Non-pigmented ciliary epithelial cell (primary cell): Measurements from ENCODE around the gene SERPINF2.
"Not testable (repeated sequence)": the region's sequence is repeated elsewhere in the genome, so short reads cannot be mapped to it uniquely, and the experiment has no call there.

Source experiments
- DNase-seq: peaks from one replicate; pipeline ENCODE4 v3.0.0-alpha.2; 2010; ENCODE audit warnings: low read depth

Gene SERPINF2

GRCh38 chr17:1789936-1790335, 47.3 kb downstream of the SERPINF2 start:
- DNase-seq = no peak

DNA sequence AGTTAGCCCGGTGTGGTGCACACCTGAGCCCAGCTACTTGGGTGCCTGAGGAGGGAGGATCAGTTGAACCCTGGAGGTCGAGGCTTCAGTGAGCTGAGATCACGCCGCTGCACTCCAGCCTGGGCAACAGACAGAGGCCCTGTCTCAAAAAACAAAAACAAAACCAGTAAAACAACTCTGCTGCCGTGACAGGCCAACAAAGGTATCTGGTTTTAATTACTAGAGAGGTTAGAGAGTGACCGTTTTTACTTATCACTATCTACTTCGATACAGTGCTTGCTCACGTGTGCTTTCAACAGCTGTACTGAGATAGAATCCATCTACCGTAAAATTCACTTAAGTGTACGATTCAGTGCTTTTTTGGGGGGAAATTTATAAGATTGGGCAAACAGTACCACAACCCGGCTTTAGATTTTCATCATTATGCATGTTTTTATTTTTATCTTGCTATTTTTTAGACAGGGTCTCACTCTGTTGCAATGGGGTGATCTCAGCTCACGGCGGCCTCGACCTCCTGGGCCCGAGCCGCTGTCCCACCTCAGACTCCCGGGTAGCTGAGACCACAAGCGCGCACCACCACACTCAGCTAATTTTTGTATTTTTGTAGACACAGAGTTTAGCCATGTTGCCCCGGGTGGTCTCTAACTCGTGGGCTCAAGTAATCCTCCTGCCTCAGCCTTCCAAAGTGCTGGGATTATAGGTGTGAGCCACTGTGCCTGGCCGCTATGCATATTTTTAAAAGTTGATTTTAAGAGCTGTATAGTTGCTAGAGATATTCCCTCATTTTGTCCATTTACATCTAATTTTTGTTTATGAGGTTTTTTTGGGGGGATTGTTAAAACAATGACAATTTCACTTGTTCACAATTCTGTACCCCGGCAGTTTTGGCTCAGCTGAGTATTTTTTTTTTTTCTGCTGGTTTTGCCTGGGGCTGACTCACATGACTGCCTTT, 50.1 kb downstream of the SERPINF2 start:
- no peak for DNase-seq

DNA sequence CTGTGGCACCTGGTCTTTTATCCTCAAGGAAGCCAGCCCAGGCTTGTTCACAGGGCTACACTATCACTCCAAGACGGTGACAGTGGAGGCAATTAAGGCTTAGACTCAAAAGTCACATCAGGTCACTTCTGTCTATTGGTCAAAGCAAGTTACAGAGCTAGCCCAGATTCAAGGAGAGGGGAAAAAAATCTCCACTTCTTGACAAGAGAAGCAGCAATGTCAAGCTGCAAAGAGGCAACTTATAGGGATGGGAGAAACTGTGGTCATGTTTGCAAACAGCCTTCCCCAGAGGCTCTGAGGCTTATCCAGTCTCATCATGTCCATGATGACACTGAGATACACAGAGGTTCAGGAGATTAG, 50.8 kb downstream of the SERPINF2 start:
- DNase-seq = no peak

GRCh38 chr17:1796800-1797199, 54.1 kb downstream of the SERPINF2 start:
- DNase-seq = no peak

DNA sequence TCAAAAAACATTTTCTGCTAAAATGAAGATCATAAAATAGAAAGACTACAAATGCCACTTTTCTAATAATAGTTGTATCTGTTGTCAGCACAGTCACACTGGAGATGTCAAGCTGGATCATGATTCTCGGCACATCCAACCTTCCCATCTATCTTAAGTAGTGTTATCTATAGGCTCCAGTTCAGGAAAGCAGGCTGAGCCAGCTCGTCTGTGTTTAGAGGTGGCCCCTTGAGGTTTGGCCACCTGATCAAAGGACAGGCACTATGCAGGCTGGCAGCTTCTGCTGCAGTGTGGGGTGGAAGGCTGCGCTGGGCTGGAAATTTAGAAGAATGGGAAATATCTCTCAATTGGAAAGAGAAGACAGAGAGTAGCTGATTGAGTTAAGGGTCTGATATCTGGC, 54.7 kb downstream of the SERPINF2 start:
- DNase-seq = no peak

DNA sequence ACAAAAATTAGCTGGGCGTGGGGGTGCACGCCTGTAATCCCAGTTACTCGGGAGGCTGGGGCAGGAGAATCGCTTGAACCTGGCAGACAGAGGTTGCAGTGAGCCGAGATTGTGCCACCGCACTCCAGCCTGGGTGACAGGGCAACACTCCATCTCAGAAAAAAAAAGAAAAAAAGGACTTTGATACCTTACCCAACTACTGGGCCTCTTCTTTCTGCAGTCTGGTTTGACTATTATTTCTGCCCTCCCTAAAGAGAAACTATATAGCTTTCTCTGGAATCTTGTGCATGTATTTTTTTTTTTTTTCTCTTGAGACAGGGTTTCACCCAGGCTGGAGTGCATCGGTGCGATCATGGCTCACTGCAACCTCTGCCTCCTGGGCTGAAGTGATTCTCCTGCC, 55.2 kb downstream of the SERPINF2 start:
- not testable (repeated sequence) for DNase-seq

- no peak for DNase-seq
Measured at GRCh38 chr17:1800240-1800639, 57.6 kb downstream of the SERPINF2 start.

DNA sequence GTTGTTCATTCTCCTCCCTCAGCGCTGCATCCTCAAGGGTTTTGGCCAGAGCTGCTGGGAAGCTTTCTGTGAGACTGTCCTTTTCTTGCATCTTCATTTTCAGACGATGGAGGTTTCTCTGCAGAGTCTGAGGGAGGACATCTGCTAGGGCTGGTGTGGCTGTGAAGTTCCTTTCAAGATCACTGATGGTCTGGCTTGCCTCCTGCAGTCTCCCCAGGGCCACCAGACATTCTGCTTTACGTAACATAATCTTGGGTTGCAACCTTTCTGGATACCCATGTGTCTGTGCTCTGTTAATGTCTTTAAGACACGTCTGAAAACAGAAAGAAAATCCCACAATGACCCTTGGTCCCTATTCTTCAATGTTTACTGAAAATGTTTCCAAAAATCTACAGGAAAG, 58.0 kb downstream of the SERPINF2 start:
- no peak for DNase-seq

GRCh38 chr17:1802429-1802828, 59.8 kb downstream of the SERPINF2 start:
- DNase-seq = no peak

- no peak for DNase-seq
Measured at GRCh38 chr17:1803280-1803679, 60.6 kb downstream of the SERPINF2 start.
